ENCODE results near the gene AGO3. TPM values are rescaled to one million over a fixed set of nuclear protein-coding genes. Genes with fewer than 3 reads are reported as not detected.
"Not testable (repeated sequence)": the region's sequence is repeated elsewhere in the genome, so short reads cannot be mapped to it uniquely, and the experiment has no call there.

The AGO3 gene
- total RNA-seq, 2 experiments from 2014 or later: 22.5 to 42.0 TPM

- intact Hi-C loops (cut with micrococcal nuclease; ENCODE audit: unreplicated experiment): no loop called here
- H3K9me2 ChIP-seq (ENCODE audit: insufficient read depth, low read length): no peaks in the 10 kb centered on the region
- ChIA-PET POLR2A (interaction anchor here (0.6 to 1.6 kb wide), 2 partner anchors 40 to 86 kb away, joined by 4 to 6 read pairs; partner anchors contain the start of gene AGO3), CTCF (ENCODE audit: unreplicated experiment) (no interaction called here)
- TF ChIP-seq EZH2phosphoT487 (IDR thresholded peaks at IDR 0.05; ENCODE audit: borderline replicate concordance, low read depth, low read length) (no peak), CTCF (conservative IDR thresholded peaks at IDR 0.05; ENCODE audit: low read length) (no peak)
- no TSS peak for BruUV-seq (replicated peaks)
- H4K20me1 ChIP-seq (ENCODE audit: insufficient read depth, low read length): no peaks in the 10 kb centered on the region
- no peak overlapping the region for H3K4me3 ChIP-seq (ENCODE audit: low read depth, low read length, poor library complexity, severe bottlenecking)
- no peak overlapping the region for H3K27ac ChIP-seq (ENCODE audit: low read depth, low read length, poor library complexity, severe bottlenecking)
- peaks cover 43% of the 10 kb centered on the region for H3K36me3 ChIP-seq (ENCODE audit: insufficient read depth, low read length)
- H3K4me1 ChIP-seq (ENCODE audit: insufficient read depth, low read length, poor library complexity, severe bottlenecking): no peaks in the 10 kb centered on the region
- no peak for DNase-seq (ENCODE audit: low spot score)
- H3K79me2 ChIP-seq (ENCODE audit: insufficient read depth, low read depth, low read length): no peaks in the 10 kb centered on the region
- no peaks in the 10 kb centered on the region for H3K9me3 ChIP-seq (ENCODE audit: low read length)
- no peak overlapping the region for H3K4me2 ChIP-seq (ENCODE audit: low read length)
- H2AFZ ChIP-seq (ENCODE audit: low read length): no peak overlapping the region
Observed at GRCh38 chr1:36016686-36017085, 85.8 kb downstream of the AGO3 start.

- Histone ChIP-seq H3K9me2 (ENCODE audit: insufficient read depth, low read length) (no peaks in the 10 kb centered on the region), H3K9me3 (ENCODE audit: low read length) (no peaks in the 10 kb centered on the region), H3K4me1 (ENCODE audit: insufficient read depth, low read length, poor library complexity, severe bottlenecking) (no peaks in the 10 kb centered on the region), H3K36me3 (ENCODE audit: insufficient read depth, low read length) (peaks cover 32% of the 10 kb centered on the region), H2AFZ (ENCODE audit: low read length) (no peak overlapping the region), H3K4me2 (ENCODE audit: low read length) (0 out of 2 replicates have a peak overlapping the region, but pooled peaks have one; percentile 2), H3K79me2 (ENCODE audit: insufficient read depth, low read depth, low read length) (no peaks in the 10 kb centered on the region), H4K20me1 (ENCODE audit: insufficient read depth, low read length) (no peaks in the 10 kb centered on the region), H3K27ac (ENCODE audit: low read depth, low read length, poor library complexity, severe bottlenecking) (no peak overlapping the region), H3K4me3 (ENCODE audit: low read depth, low read length, poor library complexity, severe bottlenecking) (no peak overlapping the region)
- POLR2A ChIA-PET: no interaction called here
- CTCF ChIA-PET (ENCODE audit: unreplicated experiment): no interaction called here
- peak; percentile 1 for DNase-seq (ENCODE audit: low spot score)
- intact Hi-C loops (cut with micrococcal nuclease; ENCODE audit: unreplicated experiment): no loop called here
- no peak for TF ChIP-seq CTCF (conservative IDR thresholded peaks at IDR 0.05; ENCODE audit: low read length)
- no peak for TF ChIP-seq EZH2phosphoT487 (IDR thresholded peaks at IDR 0.05; ENCODE audit: borderline replicate concordance, low read depth, low read length)
- BruUV-seq (replicated peaks): no TSS peak
Observed at GRCh38 chr1:36023098-36023769, 92.3 kb downstream of the AGO3 start.

DNA sequence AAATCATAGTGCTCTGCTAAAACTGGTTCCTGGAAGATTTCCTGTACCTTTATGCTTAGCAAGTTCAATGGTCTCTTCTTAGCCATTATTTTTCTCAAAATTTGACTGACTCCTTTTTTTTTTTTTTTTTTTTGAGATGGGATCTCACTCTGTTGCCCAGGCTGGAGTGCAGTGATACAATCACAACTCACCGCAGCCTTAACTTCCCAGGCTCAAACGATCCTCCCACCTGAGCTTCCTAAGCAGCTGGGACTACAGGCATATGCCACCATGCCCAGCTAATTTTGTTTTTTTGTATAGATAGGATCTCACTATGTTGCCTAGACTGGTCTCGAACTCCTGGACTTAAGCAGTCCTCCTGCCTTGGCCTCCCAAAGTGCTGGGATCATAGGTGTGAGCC is 93.1 kb downstream of the AGO3 start:
- DNase-seq (ENCODE audit: low spot score); H3K9me2 ChIP-seq (ENCODE audit: insufficient read depth, low read length); H4K20me1 ChIP-seq (ENCODE audit: insufficient read depth, low read length); intact Hi-C loops (cut with micrococcal nuclease; ENCODE audit: unreplicated experiment); H3K79me2 ChIP-seq (ENCODE audit: insufficient read depth, low read depth, low read length); H3K27ac ChIP-seq (ENCODE audit: low read depth, low read length, poor library complexity, severe bottlenecking); H3K4me3 ChIP-seq (ENCODE audit: low read depth, low read length, poor library complexity, severe bottlenecking); CTCF ChIA-PET (ENCODE audit: unreplicated experiment); H3K4me2 ChIP-seq (ENCODE audit: low read length); H2AFZ ChIP-seq (ENCODE audit: low read length); H3K4me1 ChIP-seq (ENCODE audit: insufficient read depth, low read length, poor library complexity, severe bottlenecking); H3K9me3 ChIP-seq (ENCODE audit: low read length); BruUV-seq (replicated peaks): not testable (repeated sequence)
- H3K36me3 ChIP-seq (ENCODE audit: insufficient read depth, low read length): peaks cover 37% of the 10 kb centered on the region
- POLR2A ChIA-PET: interaction anchor here (0.7 kb wide), 1 partner anchor 70 kb away, joined by 5 read pairs; no protein-coding TSS in a partner anchor
